ENCODE data around the gene CDC123.
"Not testable (repeated sequence)": the region's sequence is repeated elsewhere in the genome, so short reads cannot be mapped to it uniquely, and the experiment has no call there.

The CDC123 gene

DNA sequence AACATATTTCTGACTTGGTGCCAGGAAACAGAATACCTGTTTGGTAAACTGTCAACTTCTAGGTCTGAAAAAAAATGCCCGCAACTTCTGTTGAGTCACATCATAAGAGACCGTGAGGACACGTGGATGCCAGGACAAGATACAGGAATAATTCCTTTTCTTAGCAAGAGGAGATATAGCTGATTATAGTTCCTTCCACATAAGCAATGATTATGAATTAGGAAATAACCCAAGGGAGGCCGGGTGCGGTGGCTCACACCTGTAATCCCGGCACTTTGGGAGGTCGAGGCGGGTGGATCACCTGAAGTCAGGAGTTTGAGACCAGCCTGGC, 75.2 kb downstream of the CDC123 start:
- TF ChIP-seq, protein P1, sequence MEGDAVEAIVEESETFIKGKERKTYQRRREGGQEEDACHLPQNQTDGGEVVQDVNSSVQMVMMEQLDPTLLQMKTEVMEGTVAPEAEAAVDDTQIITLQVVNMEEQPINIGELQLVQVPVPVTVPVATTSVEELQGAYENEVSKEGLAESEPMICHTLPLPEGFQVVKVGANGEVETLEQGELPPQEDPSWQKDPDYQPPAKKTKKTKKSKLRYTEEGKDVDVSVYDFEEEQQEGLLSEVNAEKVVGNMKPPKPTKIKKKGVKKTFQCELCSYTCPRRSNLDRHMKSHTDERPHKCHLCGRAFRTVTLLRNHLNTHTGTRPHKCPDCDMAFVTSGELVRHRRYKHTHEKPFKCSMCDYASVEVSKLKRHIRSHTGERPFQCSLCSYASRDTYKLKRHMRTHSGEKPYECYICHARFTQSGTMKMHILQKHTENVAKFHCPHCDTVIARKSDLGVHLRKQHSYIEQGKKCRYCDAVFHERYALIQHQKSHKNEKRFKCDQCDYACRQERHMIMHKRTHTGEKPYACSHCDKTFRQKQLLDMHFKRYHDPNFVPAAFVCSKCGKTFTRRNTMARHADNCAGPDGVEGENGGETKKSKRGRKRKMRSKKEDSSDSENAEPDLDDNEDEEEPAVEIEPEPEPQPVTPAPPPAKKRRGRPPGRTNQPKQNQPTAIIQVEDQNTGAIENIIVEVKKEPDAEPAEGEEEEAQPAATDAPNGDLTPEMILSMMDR (IDR thresholded peaks at IDR 0.05; ENCODE audit: control insufficient read depth, insufficient read depth, low read depth, low read length, missing control alignments), result no peak
- no peak overlapping the region for H3K4me3 ChIP-seq (ENCODE audit: control insufficient read depth, low read depth, low read length)
- no peak for DNase-seq (ENCODE audit: low read depth)

DNA sequence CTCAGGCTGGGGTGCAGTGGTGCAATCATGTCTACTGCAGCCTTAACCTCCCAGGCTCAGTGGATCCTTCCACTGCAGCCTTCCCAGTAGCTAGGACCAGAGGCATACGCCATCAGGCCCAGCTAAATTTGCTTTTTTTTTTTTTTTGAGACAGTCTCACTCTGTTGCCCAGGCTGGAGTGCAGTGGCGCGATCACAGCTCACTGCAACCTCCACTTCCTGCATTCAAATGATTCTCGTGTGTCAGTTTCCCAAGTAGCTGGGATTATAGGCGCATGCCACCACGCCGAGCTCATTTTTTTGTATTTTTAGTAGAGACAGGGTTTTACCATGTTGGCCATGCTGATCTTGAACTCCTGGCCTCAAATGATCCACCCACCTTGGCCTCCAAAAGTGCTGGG, 81.9 kb downstream of the CDC123 start:
- not testable (repeated sequence) for DNase-seq (ENCODE audit: low read depth); H3K4me3 ChIP-seq (ENCODE audit: control insufficient read depth, low read depth, low read length)

DNA sequence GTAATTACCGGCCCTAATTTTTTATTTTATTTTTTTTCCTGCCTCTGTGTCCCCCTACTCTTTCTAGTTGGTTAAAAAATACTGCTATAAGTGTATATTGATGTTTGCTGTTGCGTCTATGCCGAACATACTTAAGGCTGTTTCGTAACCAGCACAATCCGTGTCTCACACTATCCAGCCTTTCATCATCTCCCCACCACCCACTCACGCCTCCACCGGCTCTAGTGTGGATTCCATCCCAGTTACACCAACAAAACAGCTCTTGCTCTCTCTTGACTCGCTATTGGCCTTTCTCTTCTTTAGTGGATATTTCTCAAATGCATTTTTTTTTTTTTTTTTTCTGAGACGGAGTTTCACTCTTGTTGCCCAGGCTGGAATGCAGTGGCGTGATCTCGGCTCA, 83.3 kb downstream of the CDC123 start:
- no peak for DNase-seq (ENCODE audit: low read depth)
- TF ChIP-seq, protein P1 (IDR thresholded peaks at IDR 0.05; ENCODE audit: control insufficient read depth, insufficient read depth, low read depth, low read length, missing control alignments), result no peak

GRCh38 chr10:12287772-12288171, 91.8 kb downstream of the CDC123 start:
- TF ChIP-seq, protein P1 (IDR thresholded peaks at IDR 0.05; ENCODE audit: control insufficient read depth, insufficient read depth, low read depth, low read length, missing control alignments), result no peak
- no peak for DNase-seq (ENCODE audit: low read depth)
- H3K4me3 ChIP-seq (ENCODE audit: control insufficient read depth, low read depth, low read length), result no peak overlapping the region

More for the DNA sequence above, 83.3 kb downstream of the CDC123 start:
- H3K4me3 ChIP-seq (ENCODE audit: control insufficient read depth, low read depth, low read length), result no peak overlapping the region

GRCh38 chr10:12297784-12298183, 101.8 kb downstream of the CDC123 start:
- not testable (repeated sequence) for DNase-seq (ENCODE audit: low read depth); H3K4me3 ChIP-seq (ENCODE audit: control insufficient read depth, low read depth, low read length)

DNA sequence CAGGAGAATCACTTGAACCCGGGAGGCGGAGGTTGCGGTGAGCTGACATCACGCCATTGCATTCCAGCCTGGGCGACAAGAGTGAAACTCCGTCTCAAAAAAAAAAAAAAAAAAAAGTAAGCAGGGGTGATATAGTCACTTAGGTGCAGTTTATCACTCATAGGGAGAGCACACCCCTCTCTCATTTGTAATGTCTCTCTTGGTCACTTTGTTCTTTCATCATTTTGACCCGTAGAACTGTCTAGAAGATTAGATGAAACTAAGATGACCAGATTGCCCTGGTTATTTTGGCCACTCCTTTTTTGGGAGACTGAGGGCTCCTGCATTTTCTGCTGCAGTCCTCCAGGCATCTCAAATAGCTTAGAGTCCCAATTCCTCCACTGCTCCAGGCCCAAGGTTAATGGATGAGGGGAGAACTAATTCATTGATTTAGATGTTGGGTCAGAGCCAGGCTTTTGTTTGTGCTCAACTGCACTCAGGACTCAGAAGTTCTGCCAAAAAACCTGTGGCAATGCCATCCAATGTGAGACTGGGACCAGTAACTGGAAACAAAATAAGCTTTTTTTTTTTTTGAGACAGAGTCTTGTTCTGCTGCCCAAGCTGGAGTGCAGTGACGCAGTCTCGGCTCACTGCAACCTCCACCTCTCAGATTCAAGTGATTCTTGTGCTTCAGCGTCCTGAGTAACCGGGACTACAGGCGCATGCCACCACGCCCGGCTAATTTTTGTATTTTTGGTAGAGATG, 103.4 kb downstream of the CDC123 start:
- no peak for DNase-seq (ENCODE audit: low read depth)
- no peak overlapping the region for H3K4me3 ChIP-seq (ENCODE audit: control insufficient read depth, low read depth, low read length)
- TF ChIP-seq, protein P1 (IDR thresholded peaks at IDR 0.05; ENCODE audit: control insufficient read depth, insufficient read depth, low read depth, low read length, missing control alignments), result no peak
